GM23338 (cell line): ENCODE results near the gene KRT31. TPM values are rescaled to one million over a fixed set of nuclear protein-coding genes. Genes with fewer than 3 reads are reported as not detected.
"Not testable (repeated sequence)": the region's sequence is repeated elsewhere in the genome, so short reads cannot be mapped to it uniquely, and the experiment has no call there.

ENCODE experiments used
- ATAC-seq: fragments of 200-7000 bp; cut with Tn5 transposase; 3 replicates; pipeline ENCODE4 v1.9.1; 2020
- DNase-seq: peaks from one replicate; pipeline ENCODE4 v3.0.0-alpha.2; 2015; ENCODE audit warnings: low spot score
- H2AFZ ChIP-seq: fragments of 200-600 bp; sonication (generic); 2 replicates; pipeline ENCODE4 v1.8.0; 2016; ENCODE audit warnings: antibody characterized with exemption, mild to moderate bottlenecking, moderate library complexity
- H3F3A ChIP-seq: fragments of 200-600 bp; sonication (generic); replicated peaks from 2 replicates; pipeline ENCODE4 v1.8.0; 2017; ENCODE audit warnings: antibody characterized with exemption, mixed run types, low read depth
- H3K27ac ChIP-seq: fragments of 200-600 bp; sonication (generic); 2 replicates; pipeline ENCODE4 v1.6.1; 2016; ENCODE audit warnings: low read depth
- H3K27me3 ChIP-seq: fragments of 200-600 bp; sonication (generic); 2 replicates; pipeline ENCODE4 v1.8.0; 2016; ENCODE audit warnings: mild to moderate bottlenecking, mixed run types, moderate library complexity; ENCODE audit not compliant: insufficient read depth
- H3K36me3 ChIP-seq: fragments of 200-600 bp; sonication (generic); 2 replicates; pipeline ENCODE4 v1.8.0; 2016; ENCODE audit warnings: mild to moderate bottlenecking; ENCODE audit not compliant: insufficient read depth
- H3K4me1 ChIP-seq: fragments of 200-600 bp; sonication (generic); 2 replicates; pipeline ENCODE4 v1.8.0; 2016; ENCODE audit warnings: mild to moderate bottlenecking, moderate library complexity; ENCODE audit not compliant: insufficient read depth
- H3K4me2 ChIP-seq: fragments of 200-600 bp; sonication (generic); 2 replicates; pipeline ENCODE4 v1.7.1; 2017; ENCODE audit warnings: mixed run types
- H3K4me3 ChIP-seq: fragments of 200-600 bp; sonication (generic); 2 replicates; pipeline ENCODE4 v1.6.1; 2016; ENCODE audit warnings: mixed run types
- H3K79me2 ChIP-seq: fragments of 200-600 bp; sonication (generic); replicated peaks from 2 replicates; pipeline ENCODE4 v1.8.0; 2017; ENCODE audit warnings: mild to moderate bottlenecking; ENCODE audit not compliant: insufficient read depth
- H3K9me2 ChIP-seq: fragments of 200-600 bp; sonication (generic); 2 replicates; pipeline ENCODE4 v1.8.0; 2017; ENCODE audit not compliant: insufficient read depth
- H4K20me1 ChIP-seq: fragments of 200-600 bp; sonication (generic); replicated peaks from 2 replicates; pipeline ENCODE4 v1.8.0; 2017; ENCODE audit warnings: mild to moderate bottlenecking; ENCODE audit not compliant: insufficient read depth
- H3K27ac Mint-ChIP-seq: 2 replicates; pipeline ENCODE4 v1.8.0; 2020; ENCODE audit warnings: inconsistent platforms, mild to moderate bottlenecking, moderate library complexity, mixed read lengths
- H3K27me3 Mint-ChIP-seq: 3 replicates; pipeline ENCODE4 v1.8.0; 2022; ENCODE audit warnings: low read depth, mild to moderate bottlenecking, moderate library complexity, mixed read lengths, inconsistent platforms; ENCODE audit not compliant: insufficient read depth, poor library complexity
- H3K36me3 Mint-ChIP-seq: 3 replicates; pipeline ENCODE4 v1.8.0; 2021; ENCODE audit warnings: low read depth, mild to moderate bottlenecking, inconsistent platforms, moderate library complexity, mixed read lengths
- H3K4me1 Mint-ChIP-seq: 3 replicates; pipeline ENCODE4 v1.8.0; 2020; ENCODE audit warnings: mild to moderate bottlenecking, inconsistent platforms, mixed read lengths
- H3K4me3 Mint-ChIP-seq: 3 replicates; pipeline ENCODE4 v1.8.0; 2021; ENCODE audit warnings: moderate library complexity, mild to moderate bottlenecking, inconsistent platforms, mixed read lengths
- H3K9me3 Mint-ChIP-seq: 3 replicates; pipeline ENCODE4 v1.8.0; 2020; ENCODE audit warnings: moderate library complexity, mild to moderate bottlenecking, inconsistent platforms, mixed read lengths
- CREB1 ChIP-seq: fragments of 250-450 bp; sonication (Bioruptor Pico); IDR thresholded peaks from 2 replicates; pipeline ENCODE4 v1.5.0; 2020; ENCODE audit warnings: low read depth, mild to moderate bottlenecking, moderate library complexity
- CTCF ChIP-seq, 2 experiments: fragments of 200-600 bp in 1 of 2; sonication (generic) in 1 of 2; conservative IDR thresholded peaks; 2 replicates each; pipeline versions ENCODE4 v1.5.1 to v1.6.1; 2016 to 2017; ENCODE audit warnings: antibody characterized with exemption in 2 of 2, low read depth in 2 of 2, mild to moderate bottlenecking in 2 of 2, moderate library complexity in 1 of 2
- EZH2phosphoT487 ChIP-seq: fragments of 200-600 bp; sonication (generic); IDR thresholded peaks from one replicate; pipeline ENCODE4 v1.8.1; 2018; ENCODE audit warnings: antibody characterized with exemption; ENCODE audit not compliant: unreplicated experiment
- JUNB ChIP-seq: IDR thresholded peaks from one replicate; pipeline ENCODE4 v1.6.1; 2016; ENCODE audit warnings: antibody characterized with exemption; ENCODE audit not compliant: unreplicated experiment
- NANOG ChIP-seq: IDR thresholded peaks from 2 replicates; pipeline ENCODE4 v1.6.1; 2016; ENCODE audit warnings: antibody characterized with exemption, borderline replicate concordance
- POLR2AphosphoS5 ChIP-seq: IDR thresholded peaks from 2 replicates; pipeline ENCODE4 v1.6.1; 2016; ENCODE audit warnings: antibody characterized with exemption, low read depth
- STAT1 ChIP-seq: IDR thresholded peaks from one replicate; pipeline ENCODE4 v1.6.1; 2016; ENCODE audit warnings: antibody characterized with exemption; ENCODE audit not compliant: unreplicated experiment
- ZNF114 ChIP-seq: fragments of 250-450 bp; sonication (Bioruptor Pico); IDR thresholded peaks from 2 replicates; pipeline ENCODE4 v1.5.0; 2020; ENCODE audit warnings: mild to moderate bottlenecking, moderate library complexity
- ZNF331 ChIP-seq: fragments of 250-450 bp; sonication (Bioruptor Pico); IDR thresholded peaks from 2 replicates; pipeline ENCODE4 v1.5.0; 2020; ENCODE audit warnings: low read depth, mild to moderate bottlenecking, moderate library complexity
- polyA plus RNA-seq: library from polyadenylated mRNA; unstranded; fragments of >200 nt; fragmentation: Nextera tagmentation; extraction: Ambion mirVana; gene quantifications from 2 replicates; pipeline ENCODE4 v1.2.1, GENCODE V29; 2016
- total RNA-seq: library from RNA; depleted of rRNA; stranded (reverse); fragments of >200 nt; shearing (Covaris generic); gene quantifications from 2 replicates; pipeline ENCODE4 v1.2.3, GENCODE V29; 2014

KRT31 gene
- total and polyA plus RNA-seq, 2 experiments from 2014 or later, result not detected

- Histone ChIP-seq H3K79me2 (no peaks in the 10 kb centered on the region), H3F3A (no peaks in the 10 kb centered on the region), H3K27me3 (no peaks in the 10 kb centered on the region), H3K36me3 (no peaks in the 10 kb centered on the region; the same call in 1 of the 2 replicates), H3K4me3 (no peak overlapping the region), H3K27ac (no peak overlapping the region), H3K4me1 (peaks cover 5% of the 10 kb centered on the region; the same call in 1 of the 2 replicates), H4K20me1 (no peaks in the 10 kb centered on the region), H3K4me2 (no peak overlapping the region), H3K9me2 (no peaks in the 10 kb centered on the region), H2AFZ (no peak overlapping the region)
- no peak overlapping the region for H3K27ac Mint-ChIP-seq
- H3K36me3 Mint-ChIP-seq, result no peaks in the 10 kb centered on the region
- peaks cover 7% of the 10 kb centered on the region; the same call in 2 of the 3 replicates for H3K4me1 Mint-ChIP-seq
- TF ChIP-seq ZNF114 (CRISPR knock-in tag) (no peak), JUNB (no peak)
- H3K4me3 Mint-ChIP-seq, result no peak overlapping the region
- H3K27me3 Mint-ChIP-seq, result no peaks in the 10 kb centered on the region
- no peaks in the 10 kb centered on the region for H3K9me3 Mint-ChIP-seq
- DNase-seq, result no peak
- ATAC-seq, result no peak
Measured at GRCh38 chr17:41429667-41430066, 32.3 kb upstream of the KRT31 start.

GRCh38 chr17:41428591-41429291 is 31.3 kb upstream of the KRT31 start:
- Histone ChIP-seq H3K36me3 (no peaks in the 10 kb centered on the region), H3K4me2 (no peak overlapping the region), H3K79me2 (no peaks in the 10 kb centered on the region), H3K27me3 (no peaks in the 10 kb centered on the region), H2AFZ (no peak overlapping the region), H3K27ac (no peak overlapping the region), H4K20me1 (no peaks in the 10 kb centered on the region), H3K4me1 (peaks cover 5% of the 10 kb centered on the region; the same call in 1 of the 2 replicates), H3F3A (no peaks in the 10 kb centered on the region), H3K4me3 (no peak overlapping the region), H3K9me2 (no peaks in the 10 kb centered on the region)
- Mint-ChIP-seq H3K36me3 (no peaks in the 10 kb centered on the region), H3K4me3 (no peak overlapping the region), H3K9me3 (no peaks in the 10 kb centered on the region), H3K4me1 (peaks cover 7% of the 10 kb centered on the region; the same call in 2 of the 3 replicates), H3K27me3 (no peaks in the 10 kb centered on the region), H3K27ac (no peak overlapping the region)
- DNase-seq (no peak), ATAC-seq (peak; percentile 46; the same call in 2 of the 3 replicates)
- TF ChIP-seq CTCF (conservative IDR thresholded peaks at IDR 0.05; ENCODE audit: low read depth in 2 of 2), result no peak
- TF ChIP-seq ZNF114 (CRISPR knock-in tag), result no peak
- no peak for TF ChIP-seq POLR2AphosphoS5
- no peak for TF ChIP-seq STAT1
- TF ChIP-seq CREB1 (CRISPR knock-in tag), result no peak

GRCh38 chr17:41424111-41424635 is 26.8 kb upstream of the KRT31 start, which contains the start of gene KRT37:
Gene KRT37 (minus strand): TSS chr17:41424585. CDS start chr17:41424523, 62 bp downstream.
- Histone ChIP-seq H3K27ac (no peak within 1 kb of the TSS), H3F3A (no peaks in the 10 kb centered on the region), H3K4me2 (no peak within 1 kb of the TSS), H3K27me3 (no peaks in the 10 kb centered on the region), H3K4me3 (no peak within 1 kb of the TSS), H4K20me1 (no peaks in the 10 kb centered on the region), H3K4me1 (peaks cover 5% of the 10 kb centered on the region; the same call in 1 of the 2 replicates), H2AFZ (no peak within 1 kb of the TSS), H3K9me2 (no peaks in the 10 kb centered on the region), H3K79me2 (no peaks in the 10 kb centered on the region), H3K36me3 (no peaks in the 10 kb centered on the region)
- Mint-ChIP-seq H3K27ac (no peak within 1 kb of the TSS), H3K27me3 (peaks cover 1% of the 10 kb centered on the region), H3K4me1 (peaks cover 7% of the 10 kb centered on the region), H3K36me3 (no peaks in the 10 kb centered on the region), H3K4me3 (no peak within 1 kb of the TSS), H3K9me3 (no peaks in the 10 kb centered on the region)
- TF ChIP-seq ZNF331 (CRISPR knock-in tag), result no peak
- TF ChIP-seq EZH2phosphoT487, result no peak
- TF ChIP-seq JUNB, result no peak
- no peak for TF ChIP-seq CREB1 (CRISPR knock-in tag)
- no peak for TF ChIP-seq NANOG
- no peak for TF ChIP-seq CTCF (conservative IDR thresholded peaks at IDR 0.05; ENCODE audit: low read depth in 2 of 2)
- DNase-seq, result no peak
- ATAC-seq, result no peak

- H3K27me3 ChIP-seq, H3K4me2 ChIP-seq, H3K4me3 ChIP-seq, H3K9me2 ChIP-seq, H3K4me3 Mint-ChIP-seq, H3F3A ChIP-seq, H2AFZ ChIP-seq, DNase-seq, ATAC-seq, H3K27me3 Mint-ChIP-seq, H3K79me2 ChIP-seq, H3K27ac Mint-ChIP-seq, H4K20me1 ChIP-seq, H3K27ac ChIP-seq, H3K36me3 ChIP-seq, H3K4me1 ChIP-seq, H3K36me3 Mint-ChIP-seq, H3K9me3 Mint-ChIP-seq, H3K4me1 Mint-ChIP-seq: not testable (repeated sequence)
Measured at GRCh38 chr17:41422586-41422985, 25.2 kb upstream of the KRT31 start.
